ENCODE measurements around the gene DDX1. TPM values are rescaled to one million over a fixed set of nuclear protein-coding genes. Genes with fewer than 3 reads are reported as not detected.

DDX1 gene
- total RNA-seq, 1 donor from 2014 or later = 48.1 TPM

DNA sequence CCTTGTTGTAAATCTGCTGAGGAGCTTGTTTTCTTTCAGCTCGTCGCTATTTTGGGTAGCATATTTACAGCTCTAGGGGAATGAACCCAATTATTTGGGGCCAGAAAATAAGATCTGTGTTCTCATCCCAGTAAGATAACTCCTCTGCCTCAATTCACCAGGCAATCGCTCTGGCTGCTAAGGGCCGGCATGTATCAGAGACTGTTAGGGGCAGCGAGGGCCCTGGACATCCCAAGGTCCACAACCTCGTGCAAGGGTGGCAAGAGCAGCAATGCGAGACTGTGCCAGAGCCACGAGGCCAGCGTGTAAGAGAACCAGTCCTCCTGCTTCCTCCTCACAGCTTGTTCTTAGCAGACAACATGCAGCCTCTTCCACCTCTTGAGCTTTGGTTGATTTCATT lies 66.1 kb downstream of the DDX1 start:
- TF ChIP-seq, protein P1, sequence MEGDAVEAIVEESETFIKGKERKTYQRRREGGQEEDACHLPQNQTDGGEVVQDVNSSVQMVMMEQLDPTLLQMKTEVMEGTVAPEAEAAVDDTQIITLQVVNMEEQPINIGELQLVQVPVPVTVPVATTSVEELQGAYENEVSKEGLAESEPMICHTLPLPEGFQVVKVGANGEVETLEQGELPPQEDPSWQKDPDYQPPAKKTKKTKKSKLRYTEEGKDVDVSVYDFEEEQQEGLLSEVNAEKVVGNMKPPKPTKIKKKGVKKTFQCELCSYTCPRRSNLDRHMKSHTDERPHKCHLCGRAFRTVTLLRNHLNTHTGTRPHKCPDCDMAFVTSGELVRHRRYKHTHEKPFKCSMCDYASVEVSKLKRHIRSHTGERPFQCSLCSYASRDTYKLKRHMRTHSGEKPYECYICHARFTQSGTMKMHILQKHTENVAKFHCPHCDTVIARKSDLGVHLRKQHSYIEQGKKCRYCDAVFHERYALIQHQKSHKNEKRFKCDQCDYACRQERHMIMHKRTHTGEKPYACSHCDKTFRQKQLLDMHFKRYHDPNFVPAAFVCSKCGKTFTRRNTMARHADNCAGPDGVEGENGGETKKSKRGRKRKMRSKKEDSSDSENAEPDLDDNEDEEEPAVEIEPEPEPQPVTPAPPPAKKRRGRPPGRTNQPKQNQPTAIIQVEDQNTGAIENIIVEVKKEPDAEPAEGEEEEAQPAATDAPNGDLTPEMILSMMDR (IDR thresholded peaks at IDR 0.05) = no peak
- TF ChIP-seq POLR2A (IDR thresholded peaks at IDR 0.05) = no peak
- no peak for TF ChIP-seq POLR2AphosphoS5 (IDR thresholded peaks at IDR 0.05; ENCODE audit: insufficient read depth in 1 of 2, low read depth in 1 of 2)
- Histone ChIP-seq H3K27ac (no peak overlapping the region), H3K36me3 (no peaks in the 10 kb centered on the region), H3K27me3 (no peaks in the 10 kb centered on the region), H3K4me3 (no peak overlapping the region), H3K4me1 (no peaks in the 10 kb centered on the region), H3K9me3 (no peaks in the 10 kb centered on the region)
- no peak for DNase-seq (ENCODE audit: extremely low spot score in 2 of 2)
- intact Hi-C loops (cut with DNase I) = no loop called here

DNA sequence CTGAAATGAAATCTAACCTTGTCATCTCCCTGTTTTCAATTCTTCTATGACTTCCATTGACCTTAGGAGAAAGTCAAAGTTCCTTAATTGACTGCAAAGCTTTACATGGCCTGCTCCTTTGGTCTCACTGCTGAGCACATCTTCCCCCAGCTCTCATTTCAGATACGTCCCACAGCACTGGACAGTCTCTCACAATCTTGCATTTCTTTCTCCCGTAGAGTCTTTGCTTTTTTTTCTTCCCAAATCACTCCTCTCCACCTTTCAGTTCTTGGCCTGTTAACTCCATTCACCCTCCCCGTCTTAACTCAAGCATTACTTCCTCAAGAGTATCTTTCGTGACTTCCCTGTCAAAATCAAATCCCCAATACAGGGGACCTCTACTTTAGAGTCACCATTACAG lies 67.2 kb downstream of the DDX1 start:
- no peak for TF ChIP-seq POLR2A (IDR thresholded peaks at IDR 0.05)
- TF ChIP-seq POLR2AphosphoS5 (IDR thresholded peaks at IDR 0.05; ENCODE audit: insufficient read depth in 1 of 2, low read depth in 1 of 2) = no peak
- TF ChIP-seq, protein P1 (IDR thresholded peaks at IDR 0.05) = no peak
- H3K27me3 ChIP-seq = no peaks in the 10 kb centered on the region
- no peaks in the 10 kb centered on the region for H3K9me3 ChIP-seq
- H3K36me3 ChIP-seq = no peaks in the 10 kb centered on the region
- intact Hi-C loops (cut with DNase I) = no loop called here
- no peaks in the 10 kb centered on the region for H3K4me1 ChIP-seq
- H3K4me3 ChIP-seq = no peak overlapping the region
- no peak for DNase-seq (ENCODE audit: extremely low spot score in 2 of 2)
- H3K27ac ChIP-seq = no peak overlapping the region

DNA sequence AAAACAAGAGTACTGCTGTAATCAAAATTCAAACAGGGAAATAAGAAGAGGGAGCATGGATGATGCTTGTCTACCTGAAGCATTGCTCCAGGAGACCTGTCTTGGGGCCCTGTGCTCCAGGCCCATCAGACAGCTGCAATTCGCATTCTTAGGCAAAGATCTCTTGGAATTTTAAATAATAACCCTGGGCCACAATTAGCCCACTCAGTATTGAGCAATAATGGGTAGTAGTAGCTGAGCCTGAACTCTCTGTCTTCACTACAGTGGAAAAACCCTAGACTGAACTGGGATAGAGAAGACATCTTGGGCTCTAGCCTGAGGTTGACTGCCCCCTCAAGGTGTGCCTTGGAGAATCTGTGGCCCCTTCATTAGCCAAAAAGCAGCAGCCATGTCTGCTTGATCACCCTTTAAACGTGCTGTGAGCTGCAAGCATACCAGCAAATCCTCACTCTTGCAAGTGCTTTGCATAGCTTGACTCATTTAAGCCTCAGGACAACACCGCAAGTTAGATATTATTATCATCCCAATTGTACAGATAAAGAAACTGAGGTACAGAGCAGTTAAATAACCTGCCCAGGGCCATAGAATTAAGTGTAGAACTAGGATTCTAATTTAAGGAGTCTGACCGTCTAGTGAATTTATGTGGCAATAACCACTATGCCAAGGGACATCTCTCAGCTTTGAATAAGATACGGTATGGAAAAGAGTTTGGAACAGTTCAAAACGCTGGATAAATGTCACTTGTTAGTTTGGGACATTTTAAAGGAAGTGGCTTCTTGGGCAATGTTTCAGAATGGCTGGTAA lies 69.0 kb downstream of the DDX1 start:
- no peaks in the 10 kb centered on the region for H3K9me3 ChIP-seq
- H3K36me3 ChIP-seq = no peaks in the 10 kb centered on the region
- DNase-seq (ENCODE audit: extremely low spot score in 2 of 2) = no peak
- H3K27me3 ChIP-seq = no peaks in the 10 kb centered on the region
- TF ChIP-seq, protein P1 (IDR thresholded peaks at IDR 0.05) = no peak
- TF ChIP-seq POLR2A (IDR thresholded peaks at IDR 0.05) (no peak), POLR2AphosphoS5 (IDR thresholded peaks at IDR 0.05; ENCODE audit: insufficient read depth in 1 of 2, low read depth in 1 of 2) (no peak)
- H3K27ac ChIP-seq = no peak overlapping the region
- intact Hi-C loops (cut with DNase I) = no loop called here
- H3K4me3 ChIP-seq = no peak overlapping the region
- H3K4me1 ChIP-seq = no peaks in the 10 kb centered on the region

DNA sequence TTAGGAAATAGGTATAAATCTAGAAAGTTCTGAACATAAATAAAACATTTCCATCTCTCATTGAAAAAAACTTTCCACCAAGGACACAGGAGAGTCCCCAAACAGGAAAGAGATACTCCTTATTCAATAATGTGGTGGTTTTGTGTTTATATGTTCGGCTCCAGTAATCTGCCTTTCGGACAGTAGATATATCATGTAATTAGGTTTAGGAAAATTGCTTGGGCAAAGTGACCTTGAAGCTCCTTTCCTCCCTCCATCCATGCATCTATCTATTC lies 69.6 kb downstream of the DDX1 start:
- Histone ChIP-seq H3K9me3 (no peaks in the 10 kb centered on the region), H3K4me3 (no peak overlapping the region), H3K27me3 (no peaks in the 10 kb centered on the region), H3K27ac (no peak overlapping the region), H3K36me3 (no peaks in the 10 kb centered on the region), H3K4me1 (no peaks in the 10 kb centered on the region)
- intact Hi-C loops (cut with DNase I) = no loop called here
- TF ChIP-seq POLR2A (IDR thresholded peaks at IDR 0.05) = no peak
- TF ChIP-seq, protein P1 (IDR thresholded peaks at IDR 0.05) = no peak
- no peak for TF ChIP-seq POLR2AphosphoS5 (IDR thresholded peaks at IDR 0.05; ENCODE audit: insufficient read depth in 1 of 2, low read depth in 1 of 2)
- no peak for DNase-seq (ENCODE audit: extremely low spot score in 2 of 2)

DNA sequence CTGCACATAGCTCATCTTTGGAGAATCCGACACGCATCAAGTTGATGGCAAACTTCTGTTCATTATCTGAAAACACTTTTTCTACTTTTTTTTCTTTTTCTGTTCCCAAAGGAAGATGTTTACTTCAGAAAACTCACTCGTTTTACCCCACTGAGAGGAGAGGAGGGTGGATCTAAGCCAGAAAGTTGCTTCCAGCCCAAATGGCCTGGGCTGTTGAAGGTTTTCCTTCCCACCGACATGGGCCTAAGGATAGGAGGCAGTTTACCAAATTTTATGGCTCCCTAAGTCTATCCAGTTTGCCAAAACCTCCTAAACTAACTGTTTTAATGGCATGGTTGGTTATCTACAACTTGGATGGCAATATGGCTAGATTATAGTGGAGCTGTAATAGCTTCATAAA lies 70.4 kb downstream of the DDX1 start:
- H3K36me3 ChIP-seq = no peaks in the 10 kb centered on the region
- H3K27me3 ChIP-seq = no peaks in the 10 kb centered on the region
- H3K9me3 ChIP-seq = no peaks in the 10 kb centered on the region
- no peak overlapping the region for H3K4me3 ChIP-seq
- intact Hi-C loops (cut with DNase I) = no loop called here
- DNase-seq (ENCODE audit: extremely low spot score in 2 of 2) = no peak
- TF ChIP-seq POLR2AphosphoS5 (IDR thresholded peaks at IDR 0.05; ENCODE audit: insufficient read depth in 1 of 2, low read depth in 1 of 2) (no peak), POLR2A (IDR thresholded peaks at IDR 0.05) (no peak)
- TF ChIP-seq, protein P1 (IDR thresholded peaks at IDR 0.05) = no peak
- no peak overlapping the region for H3K27ac ChIP-seq
- no peaks in the 10 kb centered on the region for H3K4me1 ChIP-seq
